KMS-11 (cell line): ENCODE measurements around the gene BEST4.

Experiments used
- H2AFZ ChIP-seq: fragments of 200-600 bp; sonication (generic); 2 replicates; pipeline ENCODE4 v1.6.1; 2016; ENCODE audit warnings: antibody characterized with exemption, mixed run types, low read depth
- H3K27ac ChIP-seq: fragments of 200-600 bp; sonication (generic); 2 replicates; pipeline ENCODE4 v1.6.1; 2016; ENCODE audit warnings: mild to moderate bottlenecking, mixed run types
- H3K27me3 ChIP-seq: fragments of 200-600 bp; sonication (generic); 2 replicates; pipeline ENCODE4 v1.6.1; 2017; ENCODE audit warnings: mild to moderate bottlenecking, low read depth, mixed run types, moderate library complexity; ENCODE audit not compliant: insufficient read depth
- H3K36me3 ChIP-seq: fragments of 200-600 bp; sonication (generic); 2 replicates; pipeline ENCODE4 v1.6.1; 2017; ENCODE audit warnings: mild to moderate bottlenecking, mixed run types; ENCODE audit not compliant: insufficient read depth
- H3K4me1 ChIP-seq: fragments of 200-600 bp; sonication (generic); 2 replicates; pipeline ENCODE4 v1.6.1; 2016; ENCODE audit warnings: mild to moderate bottlenecking, low read depth, mixed run types; ENCODE audit not compliant: poor library complexity, severe bottlenecking
- H3K4me2 ChIP-seq: fragments of 200-600 bp; sonication (generic); 2 replicates; pipeline ENCODE4 v1.7.0; 2016; ENCODE audit warnings: mild to moderate bottlenecking, mixed run types
- H3K4me3 ChIP-seq: fragments of 200-600 bp; sonication (generic); IDR thresholded peaks from 2 replicates; pipeline ENCODE4 v1.6.1; 2017; ENCODE audit warnings: low read depth, low read length, mixed read lengths; ENCODE audit not compliant: insufficient read depth
- H3K79me2 ChIP-seq: fragments of 200-600 bp; sonication (generic); 2 replicates; pipeline ENCODE4 v1.6.1; 2016; ENCODE audit warnings: low read depth, mixed run types; ENCODE audit not compliant: insufficient read depth
- H3K9ac ChIP-seq: fragments of 200-600 bp; sonication (generic); 2 replicates; pipeline ENCODE4 v1.6.1; 2016; ENCODE audit warnings: mild to moderate bottlenecking, mixed run types
- H4K20me1 ChIP-seq: fragments of 200-600 bp; sonication (generic); 2 replicates; pipeline ENCODE4 v1.6.1; 2016; ENCODE audit warnings: mild to moderate bottlenecking, mixed run types; ENCODE audit not compliant: insufficient read depth
- CTCF ChIP-seq: fragments of 200-600 bp; sonication (generic); conservative IDR thresholded peaks from 2 replicates; pipeline ENCODE4 v1.6.1; 2017; ENCODE audit warnings: low read depth, mild to moderate bottlenecking, antibody characterized with exemption, low read length, moderate library complexity, mixed read lengths

The BEST4 gene

GRCh38 chr1:44733784-44734183 is 54.2 kb downstream of the BEST4 start:
- TF ChIP-seq CTCF = no peak
- Histone ChIP-seq H3K27me3 (no peaks in the 10 kb centered on the region), H3K36me3 (no peaks in the 10 kb centered on the region), H3K79me2 (no peaks in the 10 kb centered on the region), H3K4me1 (peaks cover 27% of the 10 kb centered on the region), H3K27ac (no peak overlapping the region), H3K9ac (no peak overlapping the region), H4K20me1 (no peaks in the 10 kb centered on the region), H3K4me2 (no peak overlapping the region), H2AFZ (no peak overlapping the region), H3K4me3 (no peak overlapping the region)
